A204.1 (cell line): ENCODE measurements around the gene EPHB1.

Source experiments
- FAIRE-seq: peaks from 2 replicates; lab custom pipeline; 2012; peaks lifted over from hg19 to GRCh38; lab: Jason Lieb, UNC

Gene EPHB1

GRCh38 chr3:135260025-135260424, 465.0 kb downstream of the EPHB1 start:
- no peak for FAIRE-seq

- no peak for FAIRE-seq
Observed at GRCh38 chr3:135261214-135261775, 466.2 kb downstream of the EPHB1 start.

DNA sequence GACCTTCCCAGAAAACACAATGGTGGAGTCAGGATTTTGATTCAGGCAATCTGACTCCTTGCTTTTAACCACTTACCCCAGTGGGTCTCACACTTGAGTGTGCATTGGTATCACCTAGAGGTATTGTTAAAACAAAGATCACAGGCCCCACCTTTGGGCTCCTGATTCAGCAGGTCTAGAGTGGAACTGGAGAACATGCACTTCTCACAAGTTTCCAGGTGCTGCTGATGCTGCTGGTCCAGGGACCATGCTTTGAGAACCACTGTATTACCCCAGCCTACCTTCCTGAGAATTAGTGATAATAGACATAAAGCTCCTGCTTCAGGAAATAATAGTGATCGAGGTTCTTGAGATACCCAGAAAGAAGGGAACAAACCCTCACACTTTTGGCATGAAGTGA, 466.9 kb downstream of the EPHB1 start:
- no peak for FAIRE-seq

- no peak for FAIRE-seq
Observed at GRCh38 chr3:135262441-135262840, 467.4 kb downstream of the EPHB1 start.

GRCh38 chr3:135263331-135263730, 468.3 kb downstream of the EPHB1 start:
- no peak for FAIRE-seq

- no peak for FAIRE-seq
Observed at GRCh38 chr3:135267487-135267886, 472.4 kb downstream of the EPHB1 start.

DNA sequence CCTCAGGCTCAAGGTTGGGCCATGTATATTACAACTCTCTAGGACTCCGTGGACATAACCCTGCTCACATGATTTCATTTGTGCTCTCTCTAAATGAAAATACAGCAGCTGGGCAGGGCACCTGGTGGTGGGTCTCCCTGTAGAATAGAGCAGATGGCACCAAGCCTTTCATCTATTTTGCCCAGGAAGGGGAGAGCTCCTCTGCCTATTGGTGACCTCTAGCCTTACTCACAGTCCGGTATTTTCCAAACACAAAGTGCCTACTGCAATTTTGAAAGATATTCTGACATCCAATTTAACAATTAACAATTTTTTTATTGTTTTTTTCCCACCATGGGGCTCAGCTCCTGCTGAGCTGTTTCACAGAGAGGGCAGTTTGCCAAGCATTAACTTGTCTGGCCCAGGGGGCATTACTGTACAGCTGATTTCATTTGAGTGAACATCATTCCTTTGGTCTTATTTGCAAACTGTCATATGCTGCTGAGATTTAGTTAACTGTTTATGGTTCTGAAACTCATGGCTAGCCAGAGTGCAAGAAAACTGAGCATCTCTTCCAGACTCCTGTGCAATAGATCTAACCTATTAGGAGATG, 474.0 kb downstream of the EPHB1 start:
- FAIRE-seq, result no peak

GRCh38 chr3:135271177-135272025, 476.3 kb downstream of the EPHB1 start:
- no peak for FAIRE-seq

DNA sequence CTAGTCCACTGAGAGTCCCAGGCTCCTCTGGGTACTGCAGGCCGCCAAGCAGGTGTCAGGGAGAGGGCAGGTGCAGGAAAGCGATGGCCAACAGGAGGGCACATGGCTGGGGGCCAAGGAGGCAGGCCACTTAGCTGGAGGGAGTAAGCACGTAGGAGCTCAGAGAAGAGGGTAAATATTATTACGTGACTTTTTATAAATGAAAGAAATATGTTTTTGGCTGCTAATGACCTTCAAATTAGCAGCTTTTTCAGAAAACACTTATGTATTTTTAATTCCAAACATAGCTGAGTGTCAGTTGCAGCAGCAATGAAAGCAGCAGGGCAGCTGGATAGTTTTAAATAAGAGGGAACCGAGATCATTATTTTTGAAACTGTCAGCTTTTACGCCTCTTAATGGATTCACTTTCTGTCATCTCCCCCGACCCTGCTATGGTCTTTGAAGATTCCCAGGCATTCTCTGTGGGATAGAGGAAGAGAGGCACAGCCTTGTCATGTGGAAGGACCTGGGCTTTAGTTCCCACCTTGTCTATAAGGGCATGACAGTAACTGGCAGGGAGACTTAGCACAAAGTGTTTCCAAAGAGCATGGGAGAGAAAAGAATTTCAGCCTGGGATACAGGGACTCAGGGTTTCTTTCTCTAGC, 477.1 kb downstream of the EPHB1 start:
- FAIRE-seq, result no peak

DNA sequence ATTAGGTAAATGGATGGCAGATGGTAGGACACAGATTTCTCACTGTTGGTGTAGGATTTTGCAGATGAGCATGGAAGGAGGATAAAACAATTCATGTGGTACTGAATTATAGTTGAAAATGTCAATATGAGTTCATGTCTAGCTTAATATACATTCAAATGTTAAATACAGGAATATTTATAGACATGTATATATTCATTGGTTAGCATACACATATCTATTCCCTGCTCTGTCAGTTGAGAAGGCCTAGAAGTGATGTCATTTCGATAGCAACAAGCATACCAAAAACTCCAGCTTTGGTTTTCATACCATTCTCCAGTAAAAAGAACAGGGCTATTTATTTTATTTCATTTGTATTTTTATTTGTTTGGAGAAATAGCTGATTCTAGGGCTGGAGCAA, 497.1 kb downstream of the EPHB1 start:
- FAIRE-seq, result no peak

GRCh38 chr3:135301670-135302069, 506.6 kb downstream of the EPHB1 start:
- FAIRE-seq, result no peak

- FAIRE-seq, result no peak
Observed at GRCh38 chr3:135304378-135304777, 509.3 kb downstream of the EPHB1 start.
